Endothelial cell (in vitro differentiated cells): Measurements from ENCODE around the gene UROD. TPM values are rescaled to one million over a fixed set of nuclear protein-coding genes. Genes with fewer than 3 reads are reported as not detected.
"Not testable (repeated sequence)": the region's sequence is repeated elsewhere in the genome, so short reads cannot be mapped to it uniquely, and the experiment has no call there.

Experiments
- DNase-seq: peaks from one replicate; pipeline ENCODE4 v3.0.0; 2021; ENCODE audit warnings: low spot score
- H3K27ac Mint-ChIP-seq: one replicate; pipeline ENCODE4 v1.8.0; 2021; ENCODE audit warnings: mixed read lengths, inconsistent platforms; ENCODE audit not compliant: unreplicated experiment
- H3K27me3 Mint-ChIP-seq: one replicate; pipeline ENCODE4 v1.8.0; 2021; ENCODE audit warnings: mild to moderate bottlenecking, moderate library complexity, mixed read lengths, inconsistent platforms; ENCODE audit not compliant: unreplicated experiment
- H3K36me3 Mint-ChIP-seq: one replicate; pipeline ENCODE4 v1.8.0; 2021; ENCODE audit warnings: mild to moderate bottlenecking, low read depth, mixed read lengths, inconsistent platforms; ENCODE audit not compliant: unreplicated experiment
- H3K4me1 Mint-ChIP-seq: one replicate; pipeline ENCODE4 v1.8.0; 2021; ENCODE audit warnings: mild to moderate bottlenecking, mixed read lengths, inconsistent platforms; ENCODE audit not compliant: unreplicated experiment
- H3K4me3 Mint-ChIP-seq: one replicate; pipeline ENCODE4 v1.8.0; 2021; ENCODE audit warnings: mild to moderate bottlenecking, mixed read lengths, inconsistent platforms; ENCODE audit not compliant: unreplicated experiment
- H3K9me3 Mint-ChIP-seq: one replicate; pipeline ENCODE4 v1.8.0; 2021; ENCODE audit warnings: mixed read lengths, inconsistent platforms; ENCODE audit not compliant: unreplicated experiment
- CTCF ChIP-seq: fragments of 200-600 bp; sonication (generic); IDR thresholded peaks from one replicate; pipeline ENCODE4 v1.5.0; 2021; ENCODE audit warnings: antibody characterized with exemption; ENCODE audit not compliant: unreplicated experiment
- total RNA-seq: library from RNA; stranded (reverse); fragmentation: NEBNext Ultra II Directional; extraction: Animal tissue kit (Norgen Biotek cat#: 25700); gene quantifications from one replicate; pipeline ENCODE4 v1.2.1, GENCODE V29; 2021; ENCODE audit not compliant: unreplicated experiment

The UROD gene
- total RNA-seq, 1 donor from 2014 or later, result 151 TPM

- Mint-ChIP-seq H3K9me3 (no peaks in the 10 kb centered on the region), H3K36me3 (peaks cover 23% of the 10 kb centered on the region), H3K4me1 (no peaks in the 10 kb centered on the region), H3K27me3 (no peaks in the 10 kb centered on the region), H3K4me3 (no peak overlapping the region), H3K27ac (no peak overlapping the region)
- no peak for DNase-seq
- TF ChIP-seq CTCF, result no peak
Observed at GRCh38 chr1:44976252-44976651, 35.8 kb upstream of the UROD start.

- not testable (repeated sequence) for H3K4me1 Mint-ChIP-seq, H3K4me3 Mint-ChIP-seq, H3K9me3 Mint-ChIP-seq, DNase-seq, H3K27ac Mint-ChIP-seq, H3K27me3 Mint-ChIP-seq
- peaks cover 23% of the 10 kb centered on the region for H3K36me3 Mint-ChIP-seq
Observed at GRCh38 chr1:44977372-44977771, 34.7 kb upstream of the UROD start.

GRCh38 chr1:44985747-44986359, 26.2 kb upstream of the UROD start:
- DNase-seq, result no peak
- Mint-ChIP-seq H3K4me1 (peaks cover 12% of the 10 kb centered on the region), H3K36me3 (no peaks in the 10 kb centered on the region), H3K4me3 (peak overlapping the region; percentile 99), H3K27ac (no peak overlapping the region), H3K27me3 (peaks cover 4% of the 10 kb centered on the region), H3K9me3 (no peaks in the 10 kb centered on the region)
- TF ChIP-seq CTCF, result no peak

- DNase-seq, result no peak
- Mint-ChIP-seq H3K4me1 (peaks cover 12% of the 10 kb centered on the region), H3K36me3 (no peaks in the 10 kb centered on the region), H3K27ac (no peak overlapping the region), H3K9me3 (no peaks in the 10 kb centered on the region), H3K27me3 (peaks cover 4% of the 10 kb centered on the region), H3K4me3 (no peak overlapping the region)
- no peak for TF ChIP-seq CTCF
Observed at GRCh38 chr1:44988531-44989156, 23.4 kb upstream of the UROD start.

GRCh38 chr1:44994309-44994898, 17.6 kb upstream of the UROD start:
- no peak for TF ChIP-seq CTCF
- Mint-ChIP-seq H3K9me3 (no peaks in the 10 kb centered on the region), H3K4me1 (no peaks in the 10 kb centered on the region), H3K27me3 (no peaks in the 10 kb centered on the region), H3K36me3 (no peaks in the 10 kb centered on the region), H3K27ac (no peak overlapping the region), H3K4me3 (peak overlapping the region; percentile 9)
- no peak for DNase-seq
